ENCODE data around the gene ITM2C. TPM values are rescaled to one million over a fixed set of nuclear protein-coding genes. Genes with fewer than 3 reads are reported as not detected.

The ITM2C gene
- total and polyA plus RNA-seq, 2 experiments from 2014 or later, result 241 to 367 TPM

GRCh38 chr2:230898713-230899091 lies 34.0 kb downstream of the ITM2C start (continued):
- TF ChIP-seq ZNF114 (CRISPR knock-in tag; IDR thresholded peaks at IDR 0.05) (no peak), ETS1 (IDR thresholded peaks at IDR 0.05) (no peak), POLR2AphosphoS5 (IDR thresholded peaks at IDR 0.05; ENCODE audit: low read depth) (no peak), EZH2phosphoT487 (IDR thresholded peaks at IDR 0.05; ENCODE audit: unreplicated experiment) (no peak)

DNA sequence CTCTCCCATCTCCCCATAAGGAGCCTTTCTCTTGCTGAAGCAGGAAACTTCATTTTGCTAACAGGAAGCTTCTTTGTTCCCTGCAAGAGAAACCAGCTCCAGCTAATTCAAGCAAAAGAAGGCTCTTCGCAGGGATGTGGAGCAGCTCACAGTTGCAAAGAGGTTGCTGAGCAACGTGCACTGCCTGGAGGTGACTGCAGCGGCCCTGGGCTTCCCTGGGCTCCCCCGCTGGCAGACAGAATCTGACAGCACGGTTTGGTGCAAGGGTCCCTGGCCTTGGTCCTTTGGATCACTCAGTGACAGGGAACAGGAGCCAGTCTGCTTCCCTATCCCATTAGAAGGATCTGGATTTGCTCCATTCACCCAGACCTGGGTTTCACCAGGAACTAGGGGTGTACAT lies 34.5 kb downstream of the ITM2C start:
- H3K4me1 ChIP-seq (ENCODE audit: insufficient read depth), result peaks cover 28% of the 10 kb centered on the region
- ATAC-seq (peak; percentile 37), DNase-seq (ENCODE audit: low spot score) (peak; percentile 60)
- no peaks in the 10 kb centered on the region for H3K9me3 Mint-ChIP-seq
- peaks cover 6% of the 10 kb centered on the region for H3K27me3 Mint-ChIP-seq (ENCODE audit: insufficient read depth, low read depth, poor library complexity)
- H2AFZ ChIP-seq, result peak overlapping the region; percentile 85
- no peaks in the 10 kb centered on the region for H3K9me2 ChIP-seq (ENCODE audit: insufficient read depth)
- H3K4me3 ChIP-seq, result no peak overlapping the region
- no peaks in the 10 kb centered on the region for H3K36me3 Mint-ChIP-seq (ENCODE audit: low read depth)
- peak overlapping the region; percentile 35 for H3K4me2 ChIP-seq
- no peaks in the 10 kb centered on the region for H3K27me3 ChIP-seq (ENCODE audit: insufficient read depth)
- H3K27ac ChIP-seq (ENCODE audit: low read depth), result no peak overlapping the region
- H3K27ac Mint-ChIP-seq, result no peak overlapping the region
- no peaks in the 10 kb centered on the region for H4K20me1 ChIP-seq (replicated peaks; ENCODE audit: insufficient read depth)
- no peaks in the 10 kb centered on the region for H3K79me2 ChIP-seq (replicated peaks; ENCODE audit: insufficient read depth)
- H3K4me1 Mint-ChIP-seq, result peaks cover 38% of the 10 kb centered on the region
- no peaks in the 10 kb centered on the region for H3F3A ChIP-seq (replicated peaks; ENCODE audit: low read depth)
- no peak overlapping the region for H3K4me3 Mint-ChIP-seq
- no peaks in the 10 kb centered on the region for H3K36me3 ChIP-seq (ENCODE audit: insufficient read depth)
- TF ChIP-seq ETS1 (IDR thresholded peaks at IDR 0.05), result no peak
- TF ChIP-seq STAT1 (IDR thresholded peaks at IDR 0.05; ENCODE audit: unreplicated experiment), result no peak
- TF ChIP-seq EZH2phosphoT487 (IDR thresholded peaks at IDR 0.05; ENCODE audit: unreplicated experiment), result no peak
- no peak for TF ChIP-seq POLR2AphosphoS5 (IDR thresholded peaks at IDR 0.05; ENCODE audit: low read depth)
- no peak for TF ChIP-seq ZNF114 (CRISPR knock-in tag; IDR thresholded peaks at IDR 0.05)
- TF ChIP-seq REST (IDR thresholded peaks at IDR 0.05; ENCODE audit: unreplicated experiment), result no peak
- no peak for TF ChIP-seq JUNB (IDR thresholded peaks at IDR 0.05; ENCODE audit: unreplicated experiment)
- TF ChIP-seq NANOG (IDR thresholded peaks at IDR 0.05; ENCODE audit: borderline replicate concordance), result no peak
- TF ChIP-seq ZNF462 (CRISPR knock-in tag; IDR thresholded peaks at IDR 0.05), result no peak
- TF ChIP-seq, protein P1, sequence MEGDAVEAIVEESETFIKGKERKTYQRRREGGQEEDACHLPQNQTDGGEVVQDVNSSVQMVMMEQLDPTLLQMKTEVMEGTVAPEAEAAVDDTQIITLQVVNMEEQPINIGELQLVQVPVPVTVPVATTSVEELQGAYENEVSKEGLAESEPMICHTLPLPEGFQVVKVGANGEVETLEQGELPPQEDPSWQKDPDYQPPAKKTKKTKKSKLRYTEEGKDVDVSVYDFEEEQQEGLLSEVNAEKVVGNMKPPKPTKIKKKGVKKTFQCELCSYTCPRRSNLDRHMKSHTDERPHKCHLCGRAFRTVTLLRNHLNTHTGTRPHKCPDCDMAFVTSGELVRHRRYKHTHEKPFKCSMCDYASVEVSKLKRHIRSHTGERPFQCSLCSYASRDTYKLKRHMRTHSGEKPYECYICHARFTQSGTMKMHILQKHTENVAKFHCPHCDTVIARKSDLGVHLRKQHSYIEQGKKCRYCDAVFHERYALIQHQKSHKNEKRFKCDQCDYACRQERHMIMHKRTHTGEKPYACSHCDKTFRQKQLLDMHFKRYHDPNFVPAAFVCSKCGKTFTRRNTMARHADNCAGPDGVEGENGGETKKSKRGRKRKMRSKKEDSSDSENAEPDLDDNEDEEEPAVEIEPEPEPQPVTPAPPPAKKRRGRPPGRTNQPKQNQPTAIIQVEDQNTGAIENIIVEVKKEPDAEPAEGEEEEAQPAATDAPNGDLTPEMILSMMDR (conservative IDR thresholded peaks at IDR 0.05; ENCODE audit: low read depth in 2 of 2), result no peak
- TF ChIP-seq ZNF331 (CRISPR knock-in tag; IDR thresholded peaks at IDR 0.05; ENCODE audit: low read depth), result no peak
- TF ChIP-seq CREB1 (CRISPR knock-in tag; IDR thresholded peaks at IDR 0.05; ENCODE audit: low read depth), result no peak
